Breast epithelium (tissue), 3 donors: ENCODE measurements around the gene GPR183.

ENCODE experiments used
- POLR2A ChIP-seq: fragments of 450-650 bp; IDR thresholded peaks from one replicate; pipeline ENCODE4 v1.6.1; 2016; ENCODE audit warnings: antibody characterized with exemption, mild to moderate bottlenecking, moderate library complexity
- POLR2AphosphoS5 ChIP-seq, 3 donors: sonication (generic); formaldehyde crosslinking; IDR thresholded peaks; one replicate each; pipeline ENCODE4 v1.6.1; 2017; ENCODE audit warnings: antibody characterized with exemption in 3 of 3
- TF ChIP-seq, protein P1 (sequence below), 3 donors: fragments of 450-650 bp; IDR thresholded peaks; one replicate each; pipeline ENCODE4 v1.5.1; 2016 to 2017; ENCODE audit warnings: antibody characterized with exemption in 3 of 3, mild to moderate bottlenecking in 3 of 3, moderate library complexity in 3 of 3

DNA sequence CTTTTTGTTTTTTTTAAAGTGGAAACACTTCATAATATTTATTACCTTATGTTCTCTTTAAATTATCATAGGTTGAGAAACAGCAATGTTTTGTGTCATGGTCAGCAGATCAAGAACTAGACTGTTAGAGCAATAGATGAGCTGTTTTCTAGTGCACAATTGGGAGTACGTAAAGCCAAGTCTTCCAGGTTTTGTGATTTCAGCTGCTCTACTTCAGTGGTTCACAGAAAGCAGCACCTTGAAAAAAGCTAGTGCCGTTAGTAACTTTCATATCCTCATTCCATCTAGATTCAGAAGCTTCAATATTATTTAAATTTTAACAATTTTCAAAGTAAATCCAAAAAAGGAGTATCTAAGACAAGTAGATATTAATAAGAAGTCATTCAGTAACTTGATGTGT, 50.9 kb downstream of the GPR183 start:
- TF ChIP-seq, protein P1, sequence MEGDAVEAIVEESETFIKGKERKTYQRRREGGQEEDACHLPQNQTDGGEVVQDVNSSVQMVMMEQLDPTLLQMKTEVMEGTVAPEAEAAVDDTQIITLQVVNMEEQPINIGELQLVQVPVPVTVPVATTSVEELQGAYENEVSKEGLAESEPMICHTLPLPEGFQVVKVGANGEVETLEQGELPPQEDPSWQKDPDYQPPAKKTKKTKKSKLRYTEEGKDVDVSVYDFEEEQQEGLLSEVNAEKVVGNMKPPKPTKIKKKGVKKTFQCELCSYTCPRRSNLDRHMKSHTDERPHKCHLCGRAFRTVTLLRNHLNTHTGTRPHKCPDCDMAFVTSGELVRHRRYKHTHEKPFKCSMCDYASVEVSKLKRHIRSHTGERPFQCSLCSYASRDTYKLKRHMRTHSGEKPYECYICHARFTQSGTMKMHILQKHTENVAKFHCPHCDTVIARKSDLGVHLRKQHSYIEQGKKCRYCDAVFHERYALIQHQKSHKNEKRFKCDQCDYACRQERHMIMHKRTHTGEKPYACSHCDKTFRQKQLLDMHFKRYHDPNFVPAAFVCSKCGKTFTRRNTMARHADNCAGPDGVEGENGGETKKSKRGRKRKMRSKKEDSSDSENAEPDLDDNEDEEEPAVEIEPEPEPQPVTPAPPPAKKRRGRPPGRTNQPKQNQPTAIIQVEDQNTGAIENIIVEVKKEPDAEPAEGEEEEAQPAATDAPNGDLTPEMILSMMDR (IDR thresholded peaks at IDR 0.05), result no peak
- TF ChIP-seq POLR2A (no peak), POLR2AphosphoS5 (IDR thresholded peaks at IDR 0.05) (no peak)
